ENCODE data around the gene SH3RF3. TPM values are rescaled to one million over a fixed set of nuclear protein-coding genes. Genes with fewer than 3 reads are reported as not detected.

Gene SH3RF3
- total and polyA plus RNA-seq, 9 of the 15 experiments (the other 6 are each of a cell fraction or from before 2014, with no cell fraction given), result 0.02 TPM; not detected in 8

DNA sequence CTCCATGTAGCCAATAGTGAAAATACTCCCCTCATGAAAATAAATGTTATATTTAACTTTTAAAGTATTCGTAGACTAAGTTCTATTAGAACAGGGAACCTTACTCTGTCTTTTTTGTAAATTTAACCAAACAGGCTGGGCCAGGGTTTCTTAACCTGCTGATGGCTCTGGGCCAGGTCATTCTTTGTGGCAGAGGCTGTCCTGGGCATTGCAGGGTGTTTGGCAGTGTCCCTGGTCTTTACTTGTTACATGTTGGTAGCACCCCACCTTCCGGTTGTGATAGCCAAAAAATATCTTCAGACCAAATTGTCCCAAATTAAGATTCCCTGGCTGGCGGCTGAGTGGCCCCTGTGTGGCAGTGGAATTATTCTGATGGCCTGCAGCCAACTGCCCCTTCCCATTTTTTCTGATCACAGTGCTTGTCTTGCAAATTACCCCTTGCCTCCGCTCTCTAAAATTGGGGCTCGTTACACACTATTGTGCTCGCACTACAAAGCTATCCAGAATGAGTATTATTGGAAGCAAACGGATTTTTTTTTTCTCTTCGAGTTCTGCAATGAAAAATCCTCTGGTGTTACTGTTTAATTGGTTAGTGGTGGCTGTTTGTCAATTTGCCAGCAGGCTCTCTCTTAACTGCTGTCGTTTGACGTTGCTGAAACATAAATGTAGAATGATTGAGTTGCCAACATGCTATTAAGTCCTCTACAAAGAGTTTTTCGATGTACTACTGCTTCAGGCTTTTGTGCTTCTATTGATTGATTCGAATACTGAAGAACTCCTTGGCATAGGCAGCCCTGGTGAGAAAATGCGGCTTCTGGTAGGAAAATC, 216.9 kb downstream of the SH3RF3 start:
- intact Hi-C loops (cut with micrococcal nuclease), result no loop called here
- TF ChIP-seq, protein P1, sequence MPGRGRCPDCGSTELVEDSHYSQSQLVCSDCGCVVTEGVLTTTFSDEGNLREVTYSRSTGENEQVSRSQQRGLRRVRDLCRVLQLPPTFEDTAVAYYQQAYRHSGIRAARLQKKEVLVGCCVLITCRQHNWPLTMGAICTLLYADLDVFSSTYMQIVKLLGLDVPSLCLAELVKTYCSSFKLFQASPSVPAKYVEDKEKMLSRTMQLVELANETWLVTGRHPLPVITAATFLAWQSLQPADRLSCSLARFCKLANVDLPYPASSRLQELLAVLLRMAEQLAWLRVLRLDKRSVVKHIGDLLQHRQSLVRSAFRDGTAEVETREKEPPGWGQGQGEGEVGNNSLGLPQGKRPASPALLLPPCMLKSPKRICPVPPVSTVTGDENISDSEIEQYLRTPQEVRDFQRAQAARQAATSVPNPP (IDR thresholded peaks at IDR 0.05; ENCODE audit: borderline replicate concordance, insufficient read depth, insufficient read length), result no peak
- TF ChIP-seq, protein P2, sequence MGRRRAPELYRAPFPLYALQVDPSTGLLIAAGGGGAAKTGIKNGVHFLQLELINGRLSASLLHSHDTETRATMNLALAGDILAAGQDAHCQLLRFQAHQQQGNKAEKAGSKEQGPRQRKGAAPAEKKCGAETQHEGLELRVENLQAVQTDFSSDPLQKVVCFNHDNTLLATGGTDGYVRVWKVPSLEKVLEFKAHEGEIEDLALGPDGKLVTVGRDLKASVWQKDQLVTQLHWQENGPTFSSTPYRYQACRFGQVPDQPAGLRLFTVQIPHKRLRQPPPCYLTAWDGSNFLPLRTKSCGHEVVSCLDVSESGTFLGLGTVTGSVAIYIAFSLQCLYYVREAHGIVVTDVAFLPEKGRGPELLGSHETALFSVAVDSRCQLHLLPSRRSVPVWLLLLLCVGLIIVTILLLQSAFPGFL (CRISPR knock-in tag; IDR thresholded peaks at IDR 0.05), result no peak
- TF ChIP-seq, protein P3, sequence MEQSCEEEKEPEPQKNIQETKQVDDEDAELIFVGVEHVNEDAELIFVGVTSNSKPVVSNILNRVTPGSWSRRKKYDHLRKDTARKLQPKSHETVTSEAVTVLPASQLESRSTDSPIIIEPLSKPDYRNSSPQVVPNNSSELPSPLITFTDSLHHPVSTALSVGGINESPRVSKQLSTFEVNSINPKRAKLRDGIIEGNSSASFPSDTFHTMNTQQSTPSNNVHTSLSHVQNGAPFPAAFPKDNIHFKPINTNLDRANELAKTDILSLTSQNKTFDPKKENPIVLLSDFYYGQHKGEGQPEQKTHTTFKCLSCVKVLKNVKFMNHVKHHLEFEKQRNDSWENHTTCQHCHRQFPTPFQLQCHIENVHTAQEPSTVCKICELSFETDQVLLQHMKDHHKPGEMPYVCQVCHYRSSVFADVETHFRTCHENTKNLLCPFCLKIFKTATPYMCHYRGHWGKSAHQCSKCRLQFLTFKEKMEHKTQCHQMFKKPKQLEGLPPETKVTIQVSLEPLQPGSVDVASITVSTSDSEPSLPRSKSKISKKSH (CRISPR knock-in tag; IDR thresholded peaks at IDR 0.05), result no peak
- TF ChIP-seq KLF6 (CRISPR knock-in tag; IDR thresholded peaks at IDR 0.05; ENCODE audit: borderline replicate concordance) (no peak), ZNF146 (CRISPR knock-in tag; IDR thresholded peaks at IDR 0.05; ENCODE audit: unreplicated experiment) (no peak), ZNF140 (CRISPR knock-in tag; IDR thresholded peaks at IDR 0.05) (no peak)
- TF ChIP-seq, protein P4, sequence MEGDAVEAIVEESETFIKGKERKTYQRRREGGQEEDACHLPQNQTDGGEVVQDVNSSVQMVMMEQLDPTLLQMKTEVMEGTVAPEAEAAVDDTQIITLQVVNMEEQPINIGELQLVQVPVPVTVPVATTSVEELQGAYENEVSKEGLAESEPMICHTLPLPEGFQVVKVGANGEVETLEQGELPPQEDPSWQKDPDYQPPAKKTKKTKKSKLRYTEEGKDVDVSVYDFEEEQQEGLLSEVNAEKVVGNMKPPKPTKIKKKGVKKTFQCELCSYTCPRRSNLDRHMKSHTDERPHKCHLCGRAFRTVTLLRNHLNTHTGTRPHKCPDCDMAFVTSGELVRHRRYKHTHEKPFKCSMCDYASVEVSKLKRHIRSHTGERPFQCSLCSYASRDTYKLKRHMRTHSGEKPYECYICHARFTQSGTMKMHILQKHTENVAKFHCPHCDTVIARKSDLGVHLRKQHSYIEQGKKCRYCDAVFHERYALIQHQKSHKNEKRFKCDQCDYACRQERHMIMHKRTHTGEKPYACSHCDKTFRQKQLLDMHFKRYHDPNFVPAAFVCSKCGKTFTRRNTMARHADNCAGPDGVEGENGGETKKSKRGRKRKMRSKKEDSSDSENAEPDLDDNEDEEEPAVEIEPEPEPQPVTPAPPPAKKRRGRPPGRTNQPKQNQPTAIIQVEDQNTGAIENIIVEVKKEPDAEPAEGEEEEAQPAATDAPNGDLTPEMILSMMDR (IDR thresholded peaks at IDR 0.05 in 2 of 3, conservative IDR thresholded peaks at IDR 0.05 in 1 of 3; ENCODE audit: insufficient read depth in 2 of 3, low read depth in 1 of 3, low read length in 3 of 3), result no peak
- TF ChIP-seq, protein P5, sequence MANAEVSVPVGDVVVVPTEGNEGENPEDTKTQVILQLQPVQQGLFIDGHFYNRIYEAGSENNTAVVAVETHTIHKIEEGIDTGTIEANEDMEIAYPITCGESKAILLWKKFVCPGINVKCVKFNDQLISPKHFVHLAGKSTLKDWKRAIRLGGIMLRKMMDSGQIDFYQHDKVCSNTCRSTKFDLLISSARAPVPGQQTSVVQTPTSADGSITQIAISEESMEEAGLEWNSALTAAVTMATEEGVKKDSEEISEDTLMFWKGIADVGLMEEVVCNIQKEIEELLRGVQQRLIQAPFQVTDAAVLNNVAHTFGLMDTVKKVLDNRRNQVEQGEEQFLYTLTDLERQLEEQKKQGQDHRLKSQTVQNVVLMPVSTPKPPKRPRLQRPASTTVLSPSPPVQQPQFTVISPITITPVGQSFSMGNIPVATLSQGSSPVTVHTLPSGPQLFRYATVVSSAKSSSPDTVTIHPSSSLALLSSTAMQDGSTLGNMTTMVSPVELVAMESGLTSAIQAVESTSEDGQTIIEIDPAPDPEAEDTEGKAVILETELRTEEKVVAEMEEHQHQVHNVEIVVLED (CRISPR knock-in tag; IDR thresholded peaks at IDR 0.05), result no peak

More for the DNA sequence above, 216.9 kb downstream of the SH3RF3 start:
- Histone ChIP-seq H3K4me2 (ENCODE audit: insufficient read depth, low read length) (no peak overlapping the region), H3K9me1 (ENCODE audit: control insufficient read depth, insufficient read depth, low read length) (no peaks in the 10 kb centered on the region), H3K36me3 (ENCODE audit: control insufficient read depth, insufficient read depth, low read length) (no peaks in the 10 kb centered on the region), H3K27me3 (ENCODE audit: control insufficient read depth in 2 of 2, insufficient read depth in 2 of 2, low read length in 2 of 2) (peaks cover 17 to 68% of the 10 kb centered on the region in 2 experiments; a peak in 3 of 5 replicates), H4K20me1 (replicated peaks; ENCODE audit: control insufficient read depth, insufficient read depth, low read length) (0 out of 2 replicates have a peak, but pooled peaks cover 4% of the 10 kb centered on the region), H3K9me3 (replicated peaks; ENCODE audit: control insufficient read depth, insufficient read depth, low read depth, low read length) (no peaks in the 10 kb centered on the region), H3K4me1 (replicated peaks in 1 of 2; ENCODE audit: control insufficient read depth in 2 of 2, insufficient read depth in 2 of 2, low read length in 2 of 2) (no peaks in the 10 kb centered on the region), H3K4me3 (no peak overlapping the region), H3K9ac (ENCODE audit: insufficient read depth in 1 of 2, low read depth in 2 of 2, low read length in 2 of 2) (no peak overlapping the region), H3K27ac (ENCODE audit: extremely low read depth, low read depth, low read length) (no peak overlapping the region), H2AFZ (ENCODE audit: low read depth, low read length) (no peak overlapping the region), H3K79me2 (ENCODE audit: control insufficient read depth, insufficient read depth, low read length) (no peaks in the 10 kb centered on the region)
- BruUV-seq (replicated peaks), result no TSS peak
- WGBS (ENCODE audit: insufficient coverage, low coverage, missing lambda C conversion rate), result 1% methylated on average over 13 of the region's 13 CpGs
- no peak for ATAC-seq
- CTCF ChIA-PET (ENCODE audit: low intra/inter-chr PET ratio), result no interaction called here
- FAIRE-seq, result no peak
- no peak for DNase-seq (ENCODE audit: extremely low read depth in 1 of 4, low spot score in 3 of 4)
- POLR2A ChIA-PET, result no interaction called here
- in situ Hi-C loops (cut with MboI), result no loop called here
